ENCODE data around the gene SPACA9.
A peak's percentile ranks its signal among the peaks of the same experiment; 100 is the strongest.

Gene SPACA9

DNA sequence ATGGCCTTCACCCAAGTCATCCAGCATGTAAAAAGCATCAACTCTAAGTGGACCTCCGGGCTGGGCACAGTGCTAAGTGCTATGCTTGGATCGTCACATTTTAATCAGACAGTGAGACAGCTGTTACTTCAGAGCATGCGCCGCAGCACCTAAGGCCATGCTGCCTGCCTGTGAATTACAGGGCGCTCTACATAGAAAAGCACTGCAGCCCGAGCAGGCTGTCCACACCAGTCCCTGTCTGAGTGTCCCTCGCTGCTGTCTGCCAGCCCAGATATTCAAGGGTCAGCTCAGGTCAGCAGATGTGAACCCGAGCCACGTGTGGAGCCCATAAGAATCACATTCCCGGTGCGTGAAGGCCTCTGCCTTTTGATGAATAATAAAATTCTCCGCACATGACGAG lies 37.7 kb upstream of the SPACA9 start:
- peaks cover 3% of the 10 kb centered on the region for H3K4me1 ChIP-seq (ENCODE audit: insufficient read depth, insufficient read length)
- H3K27me3 ChIP-seq (ENCODE audit: insufficient read depth, insufficient read length) = no peaks in the 10 kb centered on the region
- no peak for DNase-seq (ENCODE audit: low read depth, low spot score)
- H3K9me3 ChIP-seq (ENCODE audit: insufficient read depth, low read length) = no peaks in the 10 kb centered on the region
- H3K9ac ChIP-seq (ENCODE audit: insufficient read length, low read depth) = no peak overlapping the region
- TF ChIP-seq YY1 (IDR thresholded peaks at IDR 0.05; ENCODE audit: insufficient read depth, insufficient read length) (no peak), SUZ12 (IDR thresholded peaks at IDR 0.05; ENCODE audit: extremely low read depth, insufficient read depth, insufficient read length) (no peak), ZNF274 (IDR thresholded peaks at IDR 0.05; ENCODE audit: low read depth, low read length) (no peak)
- H3K36me3 ChIP-seq (ENCODE audit: insufficient read depth, insufficient read length, low read length) = no peaks in the 10 kb centered on the region
- H3K4me3 ChIP-seq (ENCODE audit: insufficient read length, low read depth) = no peak overlapping the region

DNA sequence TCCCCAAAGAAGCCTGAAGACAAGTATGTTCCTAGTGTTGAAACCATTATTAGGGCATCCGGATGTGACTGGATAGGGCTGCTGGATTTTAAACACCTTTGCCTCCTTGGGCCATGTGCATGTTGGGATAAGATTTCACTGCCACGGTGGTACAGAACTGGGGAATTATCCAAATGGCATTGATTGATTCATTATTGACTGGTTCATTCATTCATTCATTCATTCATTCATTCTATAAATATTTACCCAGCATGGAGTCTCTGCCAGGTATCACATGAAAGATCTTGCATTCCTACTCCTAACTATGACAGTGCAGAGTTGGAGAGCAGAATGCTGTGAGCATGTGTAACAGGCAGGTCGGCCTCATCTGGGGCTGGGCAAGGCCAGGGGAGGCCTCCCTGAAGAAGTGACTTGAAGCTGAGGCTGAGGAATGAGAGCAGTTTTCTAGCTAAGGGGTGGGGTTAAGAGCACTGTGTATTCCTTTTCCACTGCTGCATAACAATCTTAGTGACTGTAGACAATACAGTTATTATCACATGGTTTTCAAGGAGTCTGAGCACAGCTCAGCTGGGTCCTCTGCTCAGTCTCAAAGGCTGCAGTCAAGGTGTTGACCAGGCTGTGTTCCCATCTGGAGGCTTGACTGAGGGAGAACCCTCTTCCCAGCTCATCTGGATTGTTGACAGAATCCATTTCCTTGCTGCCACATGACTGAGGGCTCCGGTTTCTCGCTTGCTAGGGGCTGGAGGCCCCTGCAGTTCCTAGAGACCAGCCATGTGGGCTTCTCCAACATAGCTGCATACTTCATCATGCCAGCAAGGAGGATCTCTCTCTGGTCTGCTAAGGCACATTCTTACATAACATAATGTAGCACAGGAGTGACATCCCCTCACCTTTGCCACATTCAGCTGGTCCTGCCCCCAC lies 36.3 kb upstream of the SPACA9 start:
- no peak overlapping the region for H3K9ac ChIP-seq (ENCODE audit: insufficient read length, low read depth)
- TF ChIP-seq SUZ12 (IDR thresholded peaks at IDR 0.05; ENCODE audit: extremely low read depth, insufficient read depth, insufficient read length) (no peak), YY1 (IDR thresholded peaks at IDR 0.05; ENCODE audit: insufficient read depth, insufficient read length) (no peak), ZNF274 (IDR thresholded peaks at IDR 0.05; ENCODE audit: low read depth, low read length) (no peak)
- H3K4me1 ChIP-seq (ENCODE audit: insufficient read depth, insufficient read length) = peaks cover 3% of the 10 kb centered on the region
- DNase-seq (ENCODE audit: low read depth, low spot score) = no peak
- no peak overlapping the region for H3K4me3 ChIP-seq (ENCODE audit: insufficient read length, low read depth)
- H3K9me3 ChIP-seq (ENCODE audit: insufficient read depth, low read length) = no peaks in the 10 kb centered on the region
- no peaks in the 10 kb centered on the region for H3K27me3 ChIP-seq (ENCODE audit: insufficient read depth, insufficient read length)
- H3K36me3 ChIP-seq (ENCODE audit: insufficient read depth, insufficient read length, low read length) = no peaks in the 10 kb centered on the region

DNA sequence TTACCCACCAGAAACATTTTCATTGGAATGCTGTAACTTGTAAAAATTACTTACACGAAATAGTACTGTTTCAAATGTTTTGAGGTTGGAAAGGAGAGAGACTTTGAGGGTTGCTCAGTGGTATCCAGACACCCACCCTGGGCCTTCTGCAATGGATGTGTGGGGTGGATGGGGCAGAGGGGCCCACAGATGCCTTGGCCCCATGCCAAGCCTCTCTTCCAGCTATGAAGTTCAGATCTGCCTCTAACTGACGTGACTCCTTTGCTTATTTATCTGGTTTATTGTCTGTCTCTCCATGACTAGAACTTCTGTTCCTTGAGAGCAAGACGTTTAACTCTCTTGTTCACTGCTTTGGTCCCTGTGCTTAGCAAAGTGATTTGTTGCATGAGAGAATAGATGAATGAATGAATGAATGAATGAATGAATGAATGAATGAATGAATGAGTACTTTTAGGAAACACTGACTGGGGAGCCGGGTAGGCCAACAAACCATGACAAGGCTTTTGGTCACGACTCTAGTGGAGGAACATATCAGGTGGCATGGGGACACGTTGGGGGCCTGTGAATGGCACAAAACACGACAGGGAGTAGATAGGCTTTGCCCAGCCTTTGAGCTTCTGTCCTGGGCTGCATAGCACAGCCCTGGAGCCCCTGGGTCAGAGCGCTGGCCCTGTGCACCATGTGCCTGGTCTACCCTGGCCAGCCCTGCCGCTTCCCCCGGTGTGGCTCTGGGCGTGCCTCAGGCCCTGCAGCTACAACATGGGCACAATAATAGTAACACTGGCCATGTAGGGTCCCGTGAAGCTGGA lies 32.4 kb upstream of the SPACA9 start:
- DNase-seq (ENCODE audit: low read depth, low spot score) = no peak
- no peak overlapping the region for H3K9ac ChIP-seq (ENCODE audit: insufficient read length, low read depth)
- TF ChIP-seq ZNF274 (IDR thresholded peaks at IDR 0.05; ENCODE audit: low read depth, low read length) = no peak
- no peak for TF ChIP-seq YY1 (IDR thresholded peaks at IDR 0.05; ENCODE audit: insufficient read depth, insufficient read length)
- no peak for TF ChIP-seq SUZ12 (IDR thresholded peaks at IDR 0.05; ENCODE audit: extremely low read depth, insufficient read depth, insufficient read length)
- H3K27me3 ChIP-seq (ENCODE audit: insufficient read depth, insufficient read length) = no peaks in the 10 kb centered on the region
- no peaks in the 10 kb centered on the region for H3K9me3 ChIP-seq (ENCODE audit: insufficient read depth, low read length)
- H3K4me3 ChIP-seq (ENCODE audit: insufficient read length, low read depth) = no peak overlapping the region
- peaks cover 2% of the 10 kb centered on the region for H3K4me1 ChIP-seq (ENCODE audit: insufficient read depth, insufficient read length)
- no peaks in the 10 kb centered on the region for H3K36me3 ChIP-seq (ENCODE audit: insufficient read depth, insufficient read length, low read length)

DNA sequence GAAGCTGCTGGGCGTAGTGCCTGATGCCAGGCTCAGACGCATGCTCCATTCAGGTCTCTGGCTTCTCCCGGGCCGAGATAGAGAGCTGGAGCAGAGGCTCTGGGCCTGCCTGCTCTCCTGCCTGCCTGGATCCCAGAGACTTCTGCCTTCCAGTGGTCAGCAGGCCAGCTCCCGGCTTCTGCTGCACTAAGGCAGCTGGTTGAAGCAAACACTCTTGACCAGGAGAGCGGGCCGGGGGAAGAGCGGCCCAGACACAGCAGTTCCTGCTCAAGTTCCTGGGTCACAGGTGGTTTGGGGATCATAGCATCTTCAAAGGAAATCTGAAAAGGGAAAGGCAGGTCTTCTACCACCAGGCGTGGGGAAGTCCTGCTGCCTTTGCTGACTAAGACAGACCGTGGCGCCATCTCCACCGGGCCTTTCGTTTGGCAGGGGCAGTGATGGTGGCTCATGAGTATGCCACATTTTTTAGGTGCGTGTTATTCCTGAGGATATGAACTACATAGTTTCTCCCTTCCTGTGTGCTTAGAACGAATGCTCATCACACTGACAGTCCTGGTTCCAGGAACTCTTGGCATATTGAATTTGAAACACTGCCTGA lies 31.7 kb upstream of the SPACA9 start:
- Histone ChIP-seq H3K9me3 (ENCODE audit: insufficient read depth, low read length) (no peaks in the 10 kb centered on the region), H3K4me3 (ENCODE audit: insufficient read length, low read depth) (no peak overlapping the region), H3K36me3 (ENCODE audit: insufficient read depth, insufficient read length, low read length) (no peaks in the 10 kb centered on the region), H3K27me3 (ENCODE audit: insufficient read depth, insufficient read length) (no peaks in the 10 kb centered on the region), H3K9ac (ENCODE audit: insufficient read length, low read depth) (no peak overlapping the region), H3K4me1 (ENCODE audit: insufficient read depth, insufficient read length) (peaks cover 2% of the 10 kb centered on the region)
- TF ChIP-seq SUZ12 (IDR thresholded peaks at IDR 0.05; ENCODE audit: extremely low read depth, insufficient read depth, insufficient read length) = no peak
- no peak for TF ChIP-seq YY1 (IDR thresholded peaks at IDR 0.05; ENCODE audit: insufficient read depth, insufficient read length)
- TF ChIP-seq ZNF274 (IDR thresholded peaks at IDR 0.05; ENCODE audit: low read depth, low read length) = no peak
- no peak for DNase-seq (ENCODE audit: low read depth, low spot score)

DNA sequence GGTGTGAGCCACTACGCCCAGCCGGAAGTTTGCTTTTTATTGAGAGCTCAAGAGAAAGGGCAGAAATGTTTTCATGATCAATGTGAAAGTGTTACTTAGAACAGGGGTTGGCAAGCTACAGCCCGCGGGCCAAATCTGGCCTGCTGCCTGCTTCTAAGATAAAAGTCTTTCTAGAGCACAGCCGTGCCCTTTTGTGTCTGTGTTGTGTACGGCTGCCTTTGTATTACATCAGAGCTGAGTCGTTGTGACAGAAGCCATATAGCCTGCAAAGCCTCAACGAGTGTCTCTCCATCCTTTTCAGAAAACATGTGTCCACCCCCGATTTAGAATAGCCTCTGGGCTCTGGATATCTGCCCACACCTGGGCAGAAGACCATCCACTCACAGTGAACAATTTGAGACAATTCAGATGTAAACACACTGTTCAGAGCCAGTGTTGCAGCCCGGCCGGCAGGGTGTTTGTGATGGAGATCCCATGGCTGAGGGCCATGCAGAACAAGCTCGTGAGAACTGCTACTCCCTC lies 29.5 kb upstream of the SPACA9 start:
- Histone ChIP-seq H3K9ac (ENCODE audit: insufficient read length, low read depth) (peak overlapping the region; percentile 50), H3K27me3 (ENCODE audit: insufficient read depth, insufficient read length) (no peaks in the 10 kb centered on the region), H3K4me3 (ENCODE audit: insufficient read length, low read depth) (no peak overlapping the region), H3K4me1 (ENCODE audit: insufficient read depth, insufficient read length) (peaks cover 2% of the 10 kb centered on the region), H3K9me3 (ENCODE audit: insufficient read depth, low read length) (no peaks in the 10 kb centered on the region), H3K36me3 (ENCODE audit: insufficient read depth, insufficient read length, low read length) (no peaks in the 10 kb centered on the region)
- TF ChIP-seq SUZ12 (IDR thresholded peaks at IDR 0.05; ENCODE audit: extremely low read depth, insufficient read depth, insufficient read length) (no peak), YY1 (IDR thresholded peaks at IDR 0.05; ENCODE audit: insufficient read depth, insufficient read length) (no peak), ZNF274 (IDR thresholded peaks at IDR 0.05; ENCODE audit: low read depth, low read length) (no peak)
- peak; percentile 57 for DNase-seq (ENCODE audit: low read depth, low spot score)

DNA sequence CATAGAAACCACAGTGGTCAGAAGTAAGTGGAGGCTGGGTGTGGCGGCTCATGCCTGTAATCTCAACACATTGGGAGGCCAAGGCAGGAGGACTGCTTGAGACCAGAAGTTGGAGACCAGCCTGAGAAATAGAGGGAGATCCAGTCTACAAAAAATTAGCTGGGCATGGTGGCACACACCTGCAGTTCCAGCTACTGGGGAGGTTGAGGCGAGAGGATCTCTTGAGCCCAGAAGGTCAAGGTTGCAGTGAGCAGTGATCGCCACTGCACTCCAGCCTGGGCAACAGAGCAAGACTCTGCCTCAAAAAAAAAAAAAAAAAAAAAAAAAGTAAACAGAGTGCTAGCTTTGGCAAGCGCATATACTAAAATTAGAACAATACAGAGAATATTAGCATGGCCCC lies 25.2 kb upstream of the SPACA9 start:
- TF ChIP-seq ZNF274 (IDR thresholded peaks at IDR 0.05; ENCODE audit: low read depth, low read length) = no peak
- no peak for TF ChIP-seq SUZ12 (IDR thresholded peaks at IDR 0.05; ENCODE audit: extremely low read depth, insufficient read depth, insufficient read length)
- no peak for TF ChIP-seq YY1 (IDR thresholded peaks at IDR 0.05; ENCODE audit: insufficient read depth, insufficient read length)
- no peak overlapping the region for H3K9ac ChIP-seq (ENCODE audit: insufficient read length, low read depth)
- H3K9me3 ChIP-seq (ENCODE audit: insufficient read depth, low read length) = no peaks in the 10 kb centered on the region
- H3K4me3 ChIP-seq (ENCODE audit: insufficient read length, low read depth) = no peak overlapping the region
- no peak for DNase-seq (ENCODE audit: low read depth, low spot score)
- H3K36me3 ChIP-seq (ENCODE audit: insufficient read depth, insufficient read length, low read length) = no peaks in the 10 kb centered on the region
- no peaks in the 10 kb centered on the region for H3K27me3 ChIP-seq (ENCODE audit: insufficient read depth, insufficient read length)
- peaks cover 19% of the 10 kb centered on the region for H3K4me1 ChIP-seq (ENCODE audit: insufficient read depth, insufficient read length)

All from NT2/D1 (cell line).